ENCODE measurements around the gene DLX4. TPM values are rescaled to one million over a fixed set of nuclear protein-coding genes. Genes with fewer than 3 reads are reported as not detected.

The DLX4 gene
- total RNA-seq (2014; rRNA removed; shearing (Covaris generic)) = 0.49 and 1.6 TPM in 2 replicates

GRCh38 chr17:49969134-49969759 is at the start of gene DLX4:
TSS of gene DLX4 (plus strand) at chr17:49969190. CDS start at chr17:49969469, 279 bp downstream.
- no peak for DNase-seq (ENCODE audit: low spot score)

- DNase-seq (ENCODE audit: low spot score) = no peak
Measured at GRCh38 chr17:49920030-49920769, 48.8 kb upstream of the DLX4 start.

GRCh38 chr17:49922095-49922494 is 46.9 kb upstream of the DLX4 start:
- DNase-seq (ENCODE audit: low spot score) = no peak

- DNase-seq (ENCODE audit: low spot score) = no peak
Measured at GRCh38 chr17:49924116-49924515, 44.9 kb upstream of the DLX4 start.

GRCh38 chr17:49924589-49924988 is 44.4 kb upstream of the DLX4 start:
- DNase-seq (ENCODE audit: low spot score) = no peak

GRCh38 chr17:49925921-49926320 is 43.1 kb upstream of the DLX4 start:
- DNase-seq (ENCODE audit: low spot score) = no peak

- no peak for DNase-seq (ENCODE audit: low spot score)
Measured at GRCh38 chr17:49926886-49927285, 42.1 kb upstream of the DLX4 start.

GRCh38 chr17:49928126-49928800 is 40.7 kb upstream of the DLX4 start:
- no peak for DNase-seq (ENCODE audit: low spot score)

- DNase-seq (ENCODE audit: low spot score) = peak; percentile 55
Measured at GRCh38 chr17:49928837-49929475, 40.0 kb upstream of the DLX4 start.

GRCh38 chr17:49930880-49931279 is 38.1 kb upstream of the DLX4 start:
- no peak for DNase-seq (ENCODE audit: low spot score)

- DNase-seq (ENCODE audit: low spot score) = no peak
Measured at GRCh38 chr17:49931416-49932137, 37.4 kb upstream of the DLX4 start.

GRCh38 chr17:49932138-49932723 is 36.8 kb upstream of the DLX4 start:
- no peak for DNase-seq (ENCODE audit: low spot score)

GRCh38 chr17:49932901-49933300 is 36.1 kb upstream of the DLX4 start:
- DNase-seq (ENCODE audit: low spot score) = no peak

GRCh38 chr17:49935526-49936210 is 33.3 kb upstream of the DLX4 start:
- no peak for DNase-seq (ENCODE audit: low spot score)

GRCh38 chr17:49936386-49936785 is 32.6 kb upstream of the DLX4 start:
- no peak for DNase-seq (ENCODE audit: low spot score)

GRCh38 chr17:49939318-49939717 is 29.7 kb upstream of the DLX4 start:
- no peak for DNase-seq (ENCODE audit: low spot score)

GRCh38 chr17:49941427-49941826 is 27.6 kb upstream of the DLX4 start:
- DNase-seq (ENCODE audit: low spot score) = no peak

GRCh38 chr17:49942947-49943346 is 26.0 kb upstream of the DLX4 start:
- DNase-seq (ENCODE audit: low spot score) = no peak

GRCh38 chr17:49944273-49944870 is 24.6 kb upstream of the DLX4 start:
- no peak for DNase-seq (ENCODE audit: low spot score)

GRCh38 chr17:49946208-49946607 is 22.8 kb upstream of the DLX4 start:
- no peak for DNase-seq (ENCODE audit: low spot score)

All from H4 (cell line).